GM21717 (cell line): ENCODE results near the gene NECAB3.

Experiments
- ATAC-seq: cut with Tn5 transposase; IDR thresholded peaks from one replicate; pipeline ENCODE4 v1.9.1; 2021; ENCODE audit warnings: mild to moderate bottlenecking, moderate library complexity; ENCODE audit not compliant: unreplicated experiment

NECAB3 gene

GRCh38 chr20:33679758-33680485 lies 5.7 kb upstream of the NECAB3 start:
- ATAC-seq, result no peak

- no peak for ATAC-seq
Observed at GRCh38 chr20:33677991-33678702, 3.9 kb upstream of the NECAB3 start.

DNA sequence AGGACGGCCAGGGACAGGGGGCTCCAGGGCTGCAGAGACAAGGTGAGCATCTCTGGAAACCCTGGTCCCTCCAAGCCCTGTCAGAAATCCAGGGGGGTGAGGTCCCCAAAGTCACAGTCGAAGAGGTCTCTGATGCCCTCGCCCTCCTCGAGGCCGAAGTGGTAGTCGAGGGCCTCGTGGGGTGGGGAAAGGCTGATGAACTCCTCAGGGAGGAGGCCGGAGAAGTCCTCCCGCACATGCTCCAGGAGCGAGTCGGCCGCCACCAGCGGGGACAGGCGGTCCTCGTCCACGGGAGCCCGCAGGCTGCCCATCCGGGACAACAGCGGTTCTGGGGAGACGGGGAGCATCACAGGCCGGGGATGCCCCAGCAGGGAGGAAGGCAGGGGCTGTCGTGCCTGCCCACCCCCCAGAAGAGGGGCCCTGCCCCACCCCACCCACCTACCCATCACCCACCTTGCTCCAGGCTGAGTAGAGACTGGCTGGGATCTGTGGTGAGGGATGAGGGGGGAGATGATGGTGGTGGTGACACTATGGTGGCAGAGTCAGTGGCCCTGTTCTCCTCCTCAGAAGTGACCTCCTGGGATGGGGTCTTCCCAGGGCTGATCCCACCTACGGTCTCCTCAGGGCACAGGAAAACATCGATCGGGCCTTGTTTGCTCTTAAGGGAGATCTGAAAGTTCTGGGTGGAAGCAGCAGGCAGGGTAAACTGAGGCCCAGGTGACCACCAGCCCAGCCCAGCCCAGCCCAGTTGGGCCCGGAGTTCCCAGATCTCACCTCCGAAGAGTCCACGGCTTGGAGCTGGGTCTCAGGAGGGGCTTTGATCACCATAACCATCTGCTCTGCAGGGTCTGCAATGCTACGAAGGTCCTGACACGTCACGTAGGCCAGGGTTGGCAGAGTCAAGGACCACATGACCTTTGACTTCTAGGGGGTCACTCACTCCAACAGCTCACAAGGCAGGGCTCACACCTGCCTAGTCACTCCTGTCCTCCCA lies 2.7 kb upstream of the NECAB3 start:
- ATAC-seq, result no peak

DNA sequence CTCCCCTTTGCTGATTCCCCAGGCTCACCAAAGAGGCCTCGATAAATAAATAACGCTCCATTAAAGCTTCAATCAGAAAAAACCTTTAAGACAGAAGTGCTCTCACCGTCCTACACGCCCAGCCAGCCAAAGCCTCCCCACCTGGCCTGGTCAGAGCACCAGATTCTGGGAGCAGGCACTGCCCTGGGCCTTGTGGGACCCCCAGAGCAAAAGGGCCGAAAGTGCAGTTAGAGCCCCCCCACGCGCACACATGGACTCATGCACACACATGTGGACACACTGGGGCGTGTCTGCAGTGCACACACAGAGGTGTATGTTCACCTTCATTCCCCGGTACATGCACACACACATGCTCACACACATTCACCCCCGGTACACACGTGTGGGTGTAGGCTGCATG lies 1.9 kb upstream of the NECAB3 start:
- ATAC-seq, result no peak

DNA sequence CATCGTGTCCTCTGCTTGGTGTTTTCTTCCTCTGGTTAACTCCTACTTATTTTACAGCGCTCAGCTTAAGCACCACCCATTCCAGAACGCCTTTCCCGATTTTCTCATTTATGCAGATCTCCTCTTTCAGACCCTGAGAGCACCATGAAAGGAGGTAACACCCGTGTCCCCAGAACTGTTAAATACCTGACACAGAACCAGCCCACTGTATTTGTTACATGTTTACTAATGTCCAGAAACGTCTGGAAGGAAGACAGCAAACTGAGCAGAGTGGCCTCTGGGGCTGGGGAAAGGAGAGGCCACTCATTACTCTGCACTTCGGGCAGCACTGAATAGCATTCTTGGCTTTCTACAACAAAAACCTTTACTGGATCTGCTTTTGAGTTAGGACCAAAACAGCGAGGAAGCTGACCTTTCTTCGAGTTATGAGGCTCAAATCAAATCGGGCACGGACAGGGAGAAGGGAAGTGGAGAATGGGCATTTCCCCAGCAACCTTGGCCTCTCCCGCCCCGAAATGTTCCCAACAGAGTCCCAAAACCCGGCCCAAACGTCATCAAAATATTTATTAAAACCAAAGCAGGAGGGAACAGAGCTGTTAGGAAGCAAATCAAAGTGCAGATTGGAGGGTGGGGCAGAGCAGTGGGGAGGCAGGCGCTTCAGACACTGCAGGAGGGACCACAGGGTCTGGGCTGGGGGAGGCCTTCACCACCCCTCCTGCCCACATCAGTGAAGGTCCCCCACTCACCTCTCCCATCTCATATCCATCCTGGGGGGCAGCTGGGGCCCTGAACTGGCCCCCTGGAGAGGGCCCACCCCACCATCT lies 1.1 kb upstream of the NECAB3 start:
- no peak for ATAC-seq

DNA sequence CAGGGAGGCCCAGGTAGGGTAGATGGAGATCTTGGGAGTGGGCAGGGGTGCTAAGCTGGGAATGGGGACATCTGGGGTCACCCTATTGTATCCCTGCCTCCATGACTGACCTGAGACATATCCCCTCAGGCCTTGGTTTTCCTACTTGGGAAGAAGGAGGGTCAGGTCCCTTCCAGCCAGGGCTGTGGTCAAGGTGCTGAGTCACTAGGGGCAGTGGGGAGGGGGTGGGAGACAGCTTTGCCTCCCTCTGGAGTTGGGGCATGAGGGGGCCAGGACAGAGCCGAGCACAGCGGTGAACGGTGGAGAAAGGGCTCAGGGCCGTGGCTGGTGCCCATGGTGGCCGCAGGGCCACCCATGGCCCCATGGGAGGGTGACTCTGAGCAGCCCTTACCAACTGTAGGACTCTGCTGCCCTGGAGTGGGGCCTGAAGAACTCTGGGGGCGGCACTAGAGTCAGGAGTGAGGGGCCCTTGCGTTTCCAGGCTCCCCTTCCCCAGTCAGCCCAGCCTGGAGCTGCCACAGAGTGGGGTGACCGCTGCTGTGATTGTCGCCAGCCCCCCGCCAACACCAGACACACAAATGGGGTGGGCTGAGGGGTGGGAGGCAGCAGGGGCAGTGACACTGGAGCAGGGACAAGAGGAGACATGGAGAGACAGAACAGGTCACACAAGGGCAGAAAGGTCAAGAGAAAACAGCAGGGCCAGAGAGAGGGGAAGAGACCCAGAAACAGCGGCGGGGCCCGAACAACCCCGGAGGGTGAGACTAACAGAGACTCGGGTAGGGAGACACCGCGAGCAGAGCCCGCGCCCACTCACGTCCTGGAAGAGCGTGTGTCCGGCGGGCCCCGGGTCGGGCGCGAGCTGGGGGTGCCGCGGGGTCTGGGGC lies 576 bp downstream of the NECAB3 start:
- ATAC-seq, result peak; percentile 22

DNA sequence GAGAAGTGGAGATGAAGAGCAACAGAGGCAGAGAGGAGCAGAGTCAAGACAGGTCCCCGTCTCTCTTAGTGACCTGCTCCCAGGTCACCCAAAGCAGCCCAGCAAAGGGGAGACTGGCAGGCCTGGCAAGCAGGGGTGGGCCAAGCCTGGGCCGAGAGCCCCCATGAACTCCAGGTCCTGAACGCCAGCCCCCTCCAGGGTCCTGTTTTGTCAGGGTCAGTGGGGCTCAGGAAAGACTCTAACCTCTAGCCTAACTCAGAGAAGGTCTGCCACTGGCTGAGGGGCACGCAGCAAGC lies 1.2 kb downstream of the NECAB3 start:
- ATAC-seq, result no peak

GRCh38 chr20:33672426-33673113 lies 1.7 kb downstream of the NECAB3 start:
- ATAC-seq, result no peak

DNA sequence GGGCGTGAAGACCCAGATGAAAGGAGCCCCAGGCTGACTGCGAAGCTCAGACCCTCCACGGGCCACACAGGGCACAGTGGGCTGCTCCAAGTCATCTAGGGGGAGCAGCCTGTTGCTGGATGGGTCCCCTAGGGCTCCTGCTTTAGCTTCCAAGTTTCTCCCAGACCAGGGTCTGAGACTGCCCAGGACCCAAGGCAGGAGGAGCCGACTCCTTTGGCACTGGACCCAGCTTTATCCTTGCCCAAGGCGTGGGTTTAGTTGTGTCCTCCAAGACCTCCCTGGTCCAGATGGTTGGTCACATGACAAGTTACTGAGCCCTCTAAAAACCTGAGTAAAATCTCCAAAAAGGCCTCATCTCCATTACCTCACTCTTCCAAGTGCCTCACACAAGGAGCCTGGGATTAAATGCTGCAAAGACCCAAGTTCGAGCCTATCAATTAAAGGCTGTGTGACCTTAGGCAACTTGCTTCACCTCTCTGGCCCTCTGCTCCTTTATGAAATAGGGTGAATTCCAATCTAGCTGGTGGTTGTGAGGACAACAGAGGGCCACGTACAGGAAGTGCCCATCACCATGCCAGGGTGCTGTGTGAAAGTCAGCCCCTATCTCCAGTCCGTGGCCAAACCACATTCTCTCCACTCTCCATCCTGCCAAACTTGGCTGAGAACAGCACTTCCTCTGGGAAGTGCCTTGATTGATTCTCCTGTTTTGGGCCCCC lies 2.5 kb downstream of the NECAB3 start:
- ATAC-seq, result no peak

- ATAC-seq, result no peak
Observed at GRCh38 chr20:33670715-33671499, 3.3 kb downstream of the NECAB3 start.

GRCh38 chr20:33669873-33670640 lies 4.2 kb downstream of the NECAB3 start:
- ATAC-seq, result no peak

DNA sequence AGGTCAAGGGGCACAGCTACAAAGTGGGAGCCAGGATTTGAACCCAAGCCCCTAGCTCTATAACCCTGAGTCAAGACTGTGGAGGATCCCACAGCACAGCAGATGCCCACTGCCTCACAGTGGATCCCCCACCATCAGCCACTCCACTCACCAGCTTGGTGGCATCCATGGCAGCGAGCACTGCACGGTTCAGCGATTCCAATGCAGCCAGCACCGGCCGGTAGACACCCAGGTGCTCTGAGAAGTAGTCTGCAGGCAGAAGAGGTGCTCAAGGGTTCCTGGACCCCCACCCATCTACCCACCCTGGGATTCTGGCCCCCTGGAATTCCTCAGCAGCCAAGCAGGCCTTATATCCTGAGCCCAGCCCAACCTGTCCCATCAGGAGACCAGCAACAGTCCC lies 5.0 kb downstream of the NECAB3 start:
- ATAC-seq, result no peak

DNA sequence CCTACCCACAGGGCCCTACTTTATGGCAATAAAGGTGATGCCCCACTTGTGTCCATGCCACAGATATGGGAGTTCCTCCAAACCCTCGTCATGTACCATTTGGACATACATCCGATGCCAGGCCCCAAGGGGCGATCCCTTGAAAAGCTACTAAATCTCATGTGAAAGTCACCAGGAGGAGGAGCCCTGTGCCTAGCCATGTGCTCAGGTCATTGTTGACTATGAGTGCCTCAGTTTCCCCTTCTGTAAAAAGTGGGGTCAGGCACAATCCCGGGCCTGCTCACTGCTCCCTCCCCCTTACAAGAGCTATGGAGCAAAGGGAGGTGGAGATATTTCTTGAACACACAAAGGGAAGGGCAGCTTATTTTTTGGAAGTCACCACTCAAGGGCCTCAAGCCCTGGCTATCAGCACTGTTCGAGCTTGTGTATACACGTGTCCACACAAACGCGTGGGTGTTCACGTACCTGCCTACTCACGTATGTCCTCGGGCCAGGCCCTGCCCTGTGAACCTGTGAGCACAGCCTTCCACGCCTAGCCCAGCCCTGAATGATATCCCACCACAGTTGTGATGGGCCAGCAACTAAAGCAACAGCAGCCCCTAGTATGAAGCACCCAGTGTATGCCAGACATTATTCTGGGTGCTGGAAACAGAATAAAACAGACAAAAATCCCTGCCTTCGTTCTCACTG lies 5.6 kb downstream of the NECAB3 start:
- no peak for ATAC-seq

- no peak for ATAC-seq
Observed at GRCh38 chr20:33667676-33668465, 6.4 kb downstream of the NECAB3 start.

DNA sequence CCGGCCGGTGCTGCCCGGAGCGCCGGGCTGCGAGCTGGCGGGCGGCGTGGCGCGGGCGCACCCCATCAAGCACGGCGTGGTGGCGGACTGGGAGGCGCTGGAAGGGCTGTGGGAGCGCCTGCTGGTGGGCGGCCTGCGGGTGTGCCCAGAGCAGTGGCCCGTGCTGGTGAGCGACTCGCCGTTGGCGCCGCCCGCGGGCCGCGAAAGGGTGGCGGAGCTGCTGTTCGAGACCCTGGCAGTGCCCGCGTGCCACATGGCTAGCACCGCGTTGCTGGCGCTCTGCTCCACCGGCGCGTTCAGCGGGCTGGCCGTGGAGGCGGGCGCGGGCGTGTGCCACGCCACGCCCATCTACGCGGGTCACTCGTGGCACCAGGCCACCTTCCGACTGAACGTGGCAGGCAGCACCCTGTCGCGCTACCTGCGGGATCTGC lies 7.0 kb downstream of the NECAB3 start:
- ATAC-seq, result no peak
